TTC549 (cell line): ENCODE measurements around the gene SLX9.

Experiments
- FAIRE-seq: peaks from 2 replicates; lab custom pipeline; 2012; peaks lifted over from hg19 to GRCh38; lab: Jason Lieb, UNC

The SLX9 gene

GRCh38 chr21:44991538-44992483 is 52.0 kb downstream of the SLX9 start:
- no peak for FAIRE-seq

DNA sequence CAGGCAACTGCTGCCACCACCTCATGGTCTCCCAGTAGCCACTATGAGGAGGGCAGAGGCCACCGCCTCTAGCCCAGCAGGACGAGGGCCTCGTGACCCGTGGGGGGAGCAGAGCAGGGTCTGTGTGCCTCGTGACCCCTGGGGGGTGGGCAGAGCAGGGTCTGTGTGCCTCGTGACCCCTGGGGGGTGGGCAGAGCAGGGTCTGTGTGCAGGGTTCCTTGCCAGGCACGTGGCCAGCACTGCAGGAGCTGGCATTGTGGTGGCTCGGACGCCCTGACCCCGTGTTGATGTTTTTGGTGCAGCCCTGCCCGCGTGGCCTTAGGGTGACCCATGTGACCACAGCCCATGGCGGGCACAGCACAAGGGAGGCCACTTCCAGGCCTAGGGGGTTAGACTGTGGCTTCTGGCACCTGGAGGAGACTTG is 52.8 kb downstream of the SLX9 start:
- no peak for FAIRE-seq

DNA sequence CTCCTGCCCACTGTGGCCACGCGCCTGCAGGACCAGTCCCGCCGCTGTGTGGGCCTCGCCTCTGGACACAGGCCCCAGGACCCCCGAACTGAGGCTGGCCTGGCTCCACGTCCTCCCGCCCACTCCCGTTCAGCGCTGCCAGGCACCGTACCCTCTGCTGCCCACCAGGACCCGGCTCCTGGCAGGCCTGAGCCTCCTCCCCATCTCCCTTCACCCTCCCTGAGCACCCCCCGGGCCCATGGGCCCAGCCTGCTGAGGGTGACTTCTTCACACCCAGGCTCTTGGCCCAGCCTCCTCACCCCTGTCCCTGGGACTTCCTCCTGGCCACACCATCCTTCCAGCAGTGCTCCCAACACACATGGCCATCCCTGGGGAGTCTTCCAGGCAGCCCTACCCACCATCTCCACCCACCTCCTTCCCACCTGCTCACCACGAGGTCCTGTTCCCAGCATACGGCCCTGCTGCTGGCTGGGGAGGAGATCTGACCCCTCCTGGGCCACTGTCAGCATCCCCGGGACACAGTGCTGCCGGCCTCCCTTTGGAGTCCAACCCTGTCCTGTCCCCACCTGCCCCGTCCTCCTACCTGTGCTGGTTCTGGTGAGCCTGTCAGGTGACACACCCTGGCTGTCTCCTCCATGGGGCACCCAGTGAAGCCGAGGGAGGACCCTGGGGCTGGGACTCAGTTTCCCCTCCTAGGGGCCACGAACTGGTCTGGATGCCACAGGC is 53.7 kb downstream of the SLX9 start:
- FAIRE-seq: no peak

- FAIRE-seq: no peak
These were observed 54.3 kb downstream of the SLX9 start for GRCh38 chr21:44994047-44994694.

GRCh38 chr21:44994695-44995342 is 55.0 kb downstream of the SLX9 start:
- no peak for FAIRE-seq

DNA sequence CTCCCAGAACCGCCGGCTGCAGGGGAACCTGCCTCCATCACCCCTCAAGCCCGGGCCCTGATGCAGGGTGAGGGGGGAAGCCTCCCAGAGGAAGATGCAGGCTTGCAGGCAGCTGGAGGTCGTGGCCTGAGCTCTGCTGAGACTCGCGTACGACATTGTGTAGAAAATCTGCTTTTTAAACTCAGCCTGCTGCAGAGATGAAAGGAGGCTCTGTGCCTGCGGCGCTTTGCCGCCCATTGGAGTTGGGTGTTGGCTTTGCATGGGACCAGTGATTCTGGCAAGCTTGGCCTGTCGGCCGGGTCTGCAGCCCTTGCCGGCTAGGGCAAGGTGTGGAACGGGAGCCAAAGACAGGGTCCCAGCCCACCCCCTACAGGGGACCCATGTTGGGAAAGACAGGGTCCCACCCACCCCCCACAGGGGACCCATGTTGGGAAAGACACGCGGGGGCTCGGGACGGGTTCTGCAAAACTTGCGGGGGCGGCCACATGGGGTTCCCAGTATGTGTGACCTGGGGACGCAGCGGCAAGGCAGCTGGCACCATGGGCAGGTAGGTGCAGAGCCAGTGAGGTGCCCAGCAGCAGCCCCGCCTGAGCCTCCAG is 55.6 kb downstream of the SLX9 start:
- no peak for FAIRE-seq

DNA sequence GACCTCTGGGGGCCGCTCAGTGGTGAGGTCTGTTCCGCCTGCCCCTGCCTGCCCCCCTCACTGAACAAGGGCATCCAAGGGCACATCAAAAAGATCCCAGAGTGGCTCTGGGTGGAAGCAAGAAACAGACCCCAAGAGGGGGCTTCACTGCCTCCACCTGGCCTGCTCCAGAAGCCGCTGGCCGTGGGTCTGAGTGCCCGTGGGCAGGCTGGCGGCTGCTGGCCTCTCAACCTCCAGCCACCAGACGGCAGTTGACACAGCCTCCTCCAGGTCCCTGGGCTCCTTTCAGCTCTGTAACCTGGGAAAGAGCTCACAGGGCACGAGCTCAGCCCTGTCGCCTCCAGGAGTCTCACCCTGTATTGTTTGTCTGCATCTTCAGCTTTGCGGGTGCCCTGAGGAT is 56.3 kb downstream of the SLX9 start:
- FAIRE-seq: no peak

DNA sequence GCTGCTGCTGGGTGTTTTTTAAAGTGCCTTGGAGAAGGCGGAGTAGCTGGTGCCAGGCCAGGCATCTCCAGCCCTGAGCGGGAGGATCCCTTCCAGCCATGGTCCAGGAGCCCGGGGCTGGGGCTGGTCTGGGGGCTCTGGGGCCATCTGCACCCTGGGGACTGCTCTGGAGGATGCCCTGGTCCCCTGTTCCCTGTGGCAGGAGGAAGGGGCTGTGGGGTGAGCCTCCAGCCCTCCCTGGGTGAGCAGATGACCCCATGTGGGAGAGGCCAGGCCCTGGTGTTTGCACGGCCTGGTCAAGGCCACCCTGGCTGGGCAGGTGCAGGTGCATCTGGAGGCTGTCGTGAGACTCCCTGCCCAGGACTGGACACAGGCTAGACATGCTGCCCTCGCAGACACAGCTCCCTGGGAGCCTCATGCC is 56.7 kb downstream of the SLX9 start:
- FAIRE-seq: no peak

DNA sequence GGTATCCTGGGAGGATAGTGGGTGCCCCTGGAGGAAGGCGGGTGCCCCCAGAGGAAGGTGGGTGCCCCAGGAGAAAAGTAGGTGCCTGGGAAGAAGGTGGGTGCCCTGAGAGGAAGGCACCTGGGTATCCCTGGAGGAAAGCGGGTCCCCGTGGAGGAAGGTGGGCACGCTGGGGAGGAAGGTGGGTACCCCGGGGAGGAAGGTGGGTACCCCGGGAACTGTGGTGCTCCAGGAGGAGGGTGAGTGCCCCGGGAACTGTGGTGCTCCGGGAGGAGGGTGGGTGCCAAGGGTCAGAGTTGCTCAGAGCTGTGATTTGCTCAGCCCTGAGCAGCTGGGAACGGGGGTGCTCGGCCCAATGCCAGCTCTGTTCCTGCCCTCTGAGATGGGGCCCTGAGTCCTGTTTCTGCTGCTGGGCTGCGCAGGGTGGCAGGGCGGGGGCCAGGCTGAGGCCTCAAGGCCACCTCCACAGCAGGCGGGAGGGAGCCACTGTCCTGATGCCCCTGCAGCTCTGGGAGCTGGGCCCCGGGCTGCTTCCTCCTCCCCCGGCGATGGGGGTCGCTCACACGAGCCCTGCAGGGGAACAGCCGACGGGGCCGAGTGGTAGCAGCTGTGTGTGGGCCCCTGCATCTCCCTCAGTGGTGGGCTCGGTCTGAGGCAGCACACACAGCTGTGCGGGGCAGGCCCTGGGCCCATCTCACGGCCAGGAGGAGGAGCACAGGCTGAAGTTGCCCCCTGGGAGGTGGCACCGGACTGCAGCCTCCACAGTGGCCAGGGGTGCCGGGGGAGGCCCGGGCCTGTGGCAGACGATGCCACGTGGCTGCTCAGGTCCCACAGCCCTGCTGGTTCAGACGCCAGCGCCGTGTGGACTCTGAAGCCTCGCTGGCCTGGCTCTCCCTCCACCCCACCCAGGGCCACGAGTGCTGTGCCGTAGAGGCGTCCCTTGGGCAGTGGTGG is 57.4 kb downstream of the SLX9 start:
- no peak for FAIRE-seq

DNA sequence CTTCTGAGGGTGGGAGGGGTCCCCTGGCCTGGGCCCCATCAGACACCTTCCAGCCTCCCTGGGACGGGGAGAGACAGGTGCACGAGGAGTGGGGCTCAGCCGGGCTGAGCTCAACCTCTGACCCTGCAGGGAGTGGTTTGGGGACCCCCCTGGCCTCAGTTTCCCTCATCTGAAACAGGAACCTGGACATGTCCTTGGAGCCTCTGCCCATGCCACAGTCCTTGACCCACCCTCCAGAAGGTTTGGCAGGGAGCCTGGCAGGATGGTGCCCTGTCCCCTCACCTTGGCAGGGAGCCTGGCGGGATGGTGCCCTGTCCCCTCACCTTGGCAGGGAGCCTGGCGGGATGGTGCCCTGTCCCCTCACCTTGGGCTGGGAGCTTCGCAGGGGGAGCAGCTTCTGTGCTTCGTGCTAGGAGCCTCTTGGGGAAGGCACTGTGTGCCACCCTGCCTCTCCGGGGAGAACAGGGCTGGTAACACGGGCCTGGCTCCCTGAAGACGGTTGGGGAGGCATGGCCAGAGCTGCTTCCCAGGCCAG is 58.3 kb downstream of the SLX9 start:
- FAIRE-seq: no peak

DNA sequence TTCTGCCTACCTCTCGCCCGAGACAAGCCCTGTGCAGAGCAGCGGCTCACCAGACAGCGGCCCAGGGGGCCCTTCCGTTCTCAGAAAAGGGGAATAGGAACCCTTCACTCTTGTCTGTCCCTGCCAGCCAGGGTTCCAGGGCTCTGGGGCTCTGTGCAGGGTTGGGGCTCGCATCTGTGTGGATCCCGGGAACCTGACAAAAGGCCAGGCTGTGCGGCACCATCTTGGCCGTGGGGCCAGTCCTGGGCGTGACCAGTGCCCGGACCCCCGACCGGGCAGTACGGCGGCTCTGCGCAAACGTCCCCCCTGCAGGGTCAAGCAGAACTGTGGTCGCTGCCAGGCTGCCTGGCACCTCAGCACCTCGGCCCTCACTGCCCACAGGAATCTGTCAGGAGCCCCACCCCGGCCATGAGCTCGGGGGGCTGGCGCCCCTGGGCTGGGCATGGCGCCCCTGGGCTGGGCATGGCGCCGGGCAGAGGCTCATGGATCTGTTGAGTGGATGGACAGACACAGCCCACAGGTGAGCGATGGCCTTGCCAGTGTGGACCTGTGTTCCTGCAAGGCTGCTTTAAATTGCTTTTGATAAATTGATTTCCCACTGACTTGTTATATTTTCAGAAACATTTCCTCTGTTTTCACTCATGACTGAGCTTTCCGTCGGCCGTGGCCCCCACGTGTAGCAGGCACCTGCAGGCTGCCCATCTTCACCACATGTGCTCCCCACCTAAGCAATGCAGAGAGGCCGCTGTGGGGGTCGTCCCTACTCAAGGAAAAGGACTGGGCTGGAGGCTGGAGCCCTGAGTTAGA is 59.0 kb downstream of the SLX9 start:
- FAIRE-seq: no peak

DNA sequence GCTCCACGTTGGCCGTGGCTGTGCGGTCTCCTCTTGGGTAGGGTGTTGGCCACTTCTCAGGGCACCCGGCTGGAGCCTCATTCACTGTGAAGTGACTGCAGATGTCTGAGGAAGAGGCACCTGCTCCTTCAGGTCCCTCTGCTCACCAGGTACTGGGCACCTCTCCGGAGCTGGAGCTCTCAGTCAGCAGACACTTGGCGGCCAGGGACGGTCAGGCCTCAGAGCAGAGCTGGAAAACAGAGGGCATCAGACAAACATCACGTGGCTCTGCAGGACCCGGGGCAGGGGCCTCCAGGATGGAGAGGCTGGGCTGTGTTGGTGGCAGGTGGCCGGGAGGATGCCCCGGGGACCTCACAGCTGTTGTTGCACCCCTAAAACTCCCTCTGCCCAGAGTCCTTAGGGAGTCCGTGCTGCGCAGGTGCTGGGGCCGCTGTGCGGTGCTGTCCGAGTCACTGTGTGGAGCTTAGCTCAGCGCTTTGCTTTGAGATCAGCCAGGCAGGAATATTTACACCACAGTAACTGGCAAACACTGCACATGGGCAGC is 59.7 kb downstream of the SLX9 start:
- FAIRE-seq: no peak

- FAIRE-seq: no peak
These were observed 60.3 kb downstream of the SLX9 start for GRCh38 chr21:44999972-45000636.

- FAIRE-seq: no peak
These were observed 60.9 kb downstream of the SLX9 start for GRCh38 chr21:45000637-45001133.

DNA sequence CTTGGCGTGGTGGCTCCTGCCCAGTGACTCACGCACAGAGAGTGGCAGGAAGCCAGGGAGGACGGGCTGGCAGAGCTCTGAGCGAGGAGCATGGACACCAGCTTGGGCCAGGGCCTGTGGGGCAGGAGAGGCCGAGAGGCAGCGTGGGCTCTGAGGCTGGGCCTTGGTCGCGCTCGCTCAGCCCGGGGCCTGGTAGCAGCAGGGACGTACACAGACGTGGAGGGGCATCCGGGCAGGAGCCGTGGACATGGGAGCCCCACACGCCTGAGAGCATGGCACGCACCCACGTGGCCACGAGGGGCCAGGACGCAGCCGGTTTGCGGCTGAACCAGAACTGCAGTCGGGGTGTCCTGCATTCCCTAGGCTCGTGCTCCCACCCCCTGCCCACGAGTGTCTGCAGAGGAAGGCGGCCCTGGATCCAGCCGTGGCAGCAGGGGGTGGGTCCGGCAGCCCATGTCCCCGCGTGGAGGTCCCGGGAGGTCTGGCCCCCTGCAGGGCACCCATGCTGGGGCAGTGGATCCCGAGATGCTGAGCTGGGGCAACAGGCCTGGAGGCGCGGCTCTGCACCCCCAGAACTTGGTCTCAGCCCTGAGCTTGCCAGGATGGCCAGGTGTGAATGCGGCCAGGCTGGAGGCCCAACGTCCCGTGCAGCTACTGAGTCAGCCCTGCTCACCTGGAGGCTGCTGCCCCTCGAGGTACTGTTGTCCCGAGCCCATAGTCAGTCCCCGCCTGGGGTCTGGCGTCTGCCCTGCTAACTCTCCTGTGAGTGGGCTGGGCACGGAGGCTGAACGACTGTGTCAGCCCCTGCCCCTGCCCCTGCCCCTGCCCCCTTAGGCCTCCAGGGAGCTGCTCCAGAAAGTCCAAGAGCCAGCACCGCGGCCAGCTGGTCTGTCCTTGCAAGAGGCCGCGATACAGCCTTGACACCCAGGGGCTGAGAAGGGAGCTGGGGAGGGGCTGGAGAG is 61.6 kb downstream of the SLX9 start:
- no peak for FAIRE-seq

DNA sequence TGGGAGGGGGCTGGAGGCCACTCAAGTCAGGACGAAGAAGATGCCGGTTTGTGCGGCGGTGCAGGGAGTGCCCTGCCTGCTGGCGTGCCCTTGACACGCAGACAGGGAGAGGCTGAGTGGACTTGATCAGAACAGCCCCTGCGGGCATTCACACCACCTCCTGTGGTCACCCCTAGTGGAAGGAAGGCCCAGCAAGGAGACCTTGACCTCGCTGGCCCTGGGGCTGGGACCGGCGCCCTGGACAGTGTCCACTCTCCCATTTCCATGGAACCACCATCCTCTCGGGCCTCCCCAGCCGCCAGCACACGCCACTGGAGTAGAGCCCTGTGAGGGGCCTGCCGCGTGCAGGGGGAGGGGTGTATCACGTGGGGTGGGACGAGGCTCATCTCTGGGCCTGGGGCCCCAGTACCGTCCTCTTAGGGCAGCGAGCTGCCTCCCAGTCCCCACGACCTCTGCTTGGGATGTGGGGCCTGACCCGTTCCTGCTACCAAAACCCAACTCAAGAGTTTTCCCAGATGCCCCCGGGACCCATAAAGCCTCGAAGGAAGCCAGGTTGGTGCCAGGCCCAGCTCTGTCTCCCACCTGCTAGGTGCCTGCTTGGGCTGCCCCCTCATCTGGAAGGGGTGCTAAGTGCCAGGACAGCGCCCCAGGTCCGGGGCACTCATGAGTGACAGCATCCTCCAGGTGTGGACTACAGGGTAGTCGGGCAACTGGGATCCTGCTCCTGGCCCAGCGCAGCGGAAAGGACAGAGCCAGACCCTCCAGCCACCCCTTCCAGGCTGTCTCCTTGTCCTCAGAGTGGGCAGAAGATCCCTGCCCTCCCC is 62.8 kb downstream of the SLX9 start:
- no peak for FAIRE-seq
